Measurements from ENCODE around the gene ATAD3B. TPM values are rescaled to one million over a fixed set of nuclear protein-coding genes. Genes with fewer than 3 reads are reported as not detected.
"Not testable (repeated sequence)": the region's sequence is repeated elsewhere in the genome, so short reads cannot be mapped to it uniquely, and the experiment has no call there.

Gene ATAD3B
- polyA plus RNA-seq, 1 donor from 2014 or later: 57.2 TPM

DNA sequence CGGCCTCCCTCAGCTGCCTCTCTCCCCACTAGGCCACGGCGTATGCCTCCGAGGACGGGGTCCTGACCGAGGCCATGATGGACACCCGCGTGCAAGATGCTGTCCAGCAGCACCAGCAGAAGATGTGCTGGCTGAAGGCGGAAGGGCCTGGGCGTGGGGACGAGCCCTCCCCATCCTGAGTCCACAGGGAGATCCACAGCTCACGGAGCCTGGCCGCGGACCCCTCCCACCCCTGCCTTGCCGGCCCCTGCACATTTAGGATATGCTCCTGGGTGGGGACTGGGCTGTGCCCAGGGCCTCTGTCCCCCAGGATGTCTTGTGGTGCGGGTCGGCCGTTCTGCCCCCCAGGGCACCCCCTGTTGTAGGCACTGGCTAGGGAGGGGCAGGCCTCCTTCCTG is 62.3 kb downstream of the ATAD3B start:
- H3K4me3 ChIP-seq (ENCODE audit: low read length); H3K9me3 ChIP-seq (ENCODE audit: low read length); H3K79me2 ChIP-seq (replicated peaks; ENCODE audit: insufficient read depth, low read length); H3K4me2 ChIP-seq (ENCODE audit: low read length); H3K27me3 ChIP-seq (ENCODE audit: insufficient read depth, low read depth, low read length); H3K9ac ChIP-seq (ENCODE audit: low read length); H2AFZ ChIP-seq (ENCODE audit: low read depth, low read length); H4K20me1 ChIP-seq (ENCODE audit: insufficient read depth); H3K36me3 ChIP-seq (ENCODE audit: insufficient read depth, low read length); H3F3A ChIP-seq (ENCODE audit: insufficient read depth, low read length, poor library complexity, severe bottlenecking); H3K27ac ChIP-seq (ENCODE audit: low read length); H3K9me2 ChIP-seq (ENCODE audit: insufficient read depth, low read length): not testable (repeated sequence)

DNA sequence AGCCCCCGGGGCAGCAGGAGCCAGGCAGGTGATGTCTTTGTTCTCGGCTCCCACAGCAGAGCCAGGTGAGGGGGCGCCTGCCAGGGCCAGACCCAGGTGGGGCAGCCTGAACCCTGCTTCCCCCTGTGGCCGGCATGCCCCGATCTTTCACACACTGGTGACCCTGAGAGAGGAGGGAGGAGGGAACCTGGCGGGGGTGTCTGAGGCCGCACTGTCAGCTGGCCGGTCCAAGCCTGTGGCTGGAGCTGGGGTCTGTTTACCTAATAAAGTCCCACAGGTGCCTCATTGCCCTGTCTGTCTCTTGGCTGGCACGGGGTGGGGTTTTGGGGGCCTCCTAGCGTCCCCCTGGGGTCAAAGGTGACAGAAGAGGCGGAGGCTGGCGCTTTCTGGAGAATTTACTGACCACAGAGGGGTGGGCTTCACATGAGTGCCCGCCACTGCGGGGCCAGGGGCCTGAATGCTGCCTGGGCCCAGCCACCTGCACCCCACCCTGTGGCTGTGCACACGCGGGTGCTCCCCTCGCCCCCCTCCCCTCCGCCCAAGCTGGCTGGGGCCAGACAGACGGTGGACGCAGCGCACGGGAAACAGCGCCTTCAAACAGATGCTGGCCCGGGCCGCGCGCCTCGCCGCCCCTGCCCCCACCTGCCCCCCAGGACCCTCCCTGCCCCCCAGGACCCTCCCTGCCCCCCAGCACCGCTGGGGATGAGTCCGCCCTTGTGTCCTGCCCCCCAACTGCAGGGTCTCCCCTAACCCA is 63.0 kb downstream of the ATAD3B start:
- Histone ChIP-seq H4K20me1 (ENCODE audit: insufficient read depth) (no peaks in the 10 kb centered on the region), H3K4me2 (ENCODE audit: low read length) (no peak overlapping the region), H3K4me3 (ENCODE audit: low read length) (no peak overlapping the region), H3K9ac (ENCODE audit: low read length) (no peak overlapping the region), H3K27ac (ENCODE audit: low read length) (no peak overlapping the region), H3K9me2 (ENCODE audit: insufficient read depth, low read length) (no peaks in the 10 kb centered on the region), H3K9me3 (ENCODE audit: low read length) (no peaks in the 10 kb centered on the region), H2AFZ (ENCODE audit: low read depth, low read length) (no peak overlapping the region), H3K27me3 (ENCODE audit: insufficient read depth, low read depth, low read length) (no peaks in the 10 kb centered on the region), H3K36me3 (ENCODE audit: insufficient read depth, low read length) (peaks cover 5% of the 10 kb centered on the region), H3K79me2 (replicated peaks; ENCODE audit: insufficient read depth, low read length) (no peaks in the 10 kb centered on the region), H3F3A (ENCODE audit: insufficient read depth, low read length, poor library complexity, severe bottlenecking) (no peaks in the 10 kb centered on the region)
- TF ChIP-seq RAD21 (conservative IDR thresholded peaks at IDR 0.05): no peak
- TF ChIP-seq, protein P1, sequence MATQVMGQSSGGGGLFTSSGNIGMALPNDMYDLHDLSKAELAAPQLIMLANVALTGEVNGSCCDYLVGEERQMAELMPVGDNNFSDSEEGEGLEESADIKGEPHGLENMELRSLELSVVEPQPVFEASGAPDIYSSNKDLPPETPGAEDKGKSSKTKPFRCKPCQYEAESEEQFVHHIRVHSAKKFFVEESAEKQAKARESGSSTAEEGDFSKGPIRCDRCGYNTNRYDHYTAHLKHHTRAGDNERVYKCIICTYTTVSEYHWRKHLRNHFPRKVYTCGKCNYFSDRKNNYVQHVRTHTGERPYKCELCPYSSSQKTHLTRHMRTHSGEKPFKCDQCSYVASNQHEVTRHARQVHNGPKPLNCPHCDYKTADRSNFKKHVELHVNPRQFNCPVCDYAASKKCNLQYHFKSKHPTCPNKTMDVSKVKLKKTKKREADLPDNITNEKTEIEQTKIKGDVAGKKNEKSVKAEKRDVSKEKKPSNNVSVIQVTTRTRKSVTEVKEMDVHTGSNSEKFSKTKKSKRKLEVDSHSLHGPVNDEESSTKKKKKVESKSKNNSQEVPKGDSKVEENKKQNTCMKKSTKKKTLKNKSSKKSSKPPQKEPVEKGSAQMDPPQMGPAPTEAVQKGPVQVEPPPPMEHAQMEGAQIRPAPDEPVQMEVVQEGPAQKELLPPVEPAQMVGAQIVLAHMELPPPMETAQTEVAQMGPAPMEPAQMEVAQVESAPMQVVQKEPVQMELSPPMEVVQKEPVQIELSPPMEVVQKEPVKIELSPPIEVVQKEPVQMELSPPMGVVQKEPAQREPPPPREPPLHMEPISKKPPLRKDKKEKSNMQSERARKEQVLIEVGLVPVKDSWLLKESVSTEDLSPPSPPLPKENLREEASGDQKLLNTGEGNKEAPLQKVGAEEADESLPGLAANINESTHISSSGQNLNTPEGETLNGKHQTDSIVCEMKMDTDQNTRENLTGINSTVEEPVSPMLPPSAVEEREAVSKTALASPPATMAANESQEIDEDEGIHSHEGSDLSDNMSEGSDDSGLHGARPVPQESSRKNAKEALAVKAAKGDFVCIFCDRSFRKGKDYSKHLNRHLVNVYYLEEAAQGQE (IDR thresholded peaks at IDR 0.05; ENCODE audit: borderline replicate concordance): no peak
- no peak for TF ChIP-seq TAF1 (IDR thresholded peaks at IDR 0.05; ENCODE audit: low read depth)
- TF ChIP-seq, protein P2, sequence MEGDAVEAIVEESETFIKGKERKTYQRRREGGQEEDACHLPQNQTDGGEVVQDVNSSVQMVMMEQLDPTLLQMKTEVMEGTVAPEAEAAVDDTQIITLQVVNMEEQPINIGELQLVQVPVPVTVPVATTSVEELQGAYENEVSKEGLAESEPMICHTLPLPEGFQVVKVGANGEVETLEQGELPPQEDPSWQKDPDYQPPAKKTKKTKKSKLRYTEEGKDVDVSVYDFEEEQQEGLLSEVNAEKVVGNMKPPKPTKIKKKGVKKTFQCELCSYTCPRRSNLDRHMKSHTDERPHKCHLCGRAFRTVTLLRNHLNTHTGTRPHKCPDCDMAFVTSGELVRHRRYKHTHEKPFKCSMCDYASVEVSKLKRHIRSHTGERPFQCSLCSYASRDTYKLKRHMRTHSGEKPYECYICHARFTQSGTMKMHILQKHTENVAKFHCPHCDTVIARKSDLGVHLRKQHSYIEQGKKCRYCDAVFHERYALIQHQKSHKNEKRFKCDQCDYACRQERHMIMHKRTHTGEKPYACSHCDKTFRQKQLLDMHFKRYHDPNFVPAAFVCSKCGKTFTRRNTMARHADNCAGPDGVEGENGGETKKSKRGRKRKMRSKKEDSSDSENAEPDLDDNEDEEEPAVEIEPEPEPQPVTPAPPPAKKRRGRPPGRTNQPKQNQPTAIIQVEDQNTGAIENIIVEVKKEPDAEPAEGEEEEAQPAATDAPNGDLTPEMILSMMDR (IDR thresholded peaks at IDR 0.05; ENCODE audit: poor library complexity, severe bottlenecking): no peak
- no peak for TF ChIP-seq EP300 (conservative IDR thresholded peaks at IDR 0.05; ENCODE audit: poor library complexity, severe bottlenecking)
- no peak for TF ChIP-seq MXI1 (conservative IDR thresholded peaks at IDR 0.05; ENCODE audit: poor library complexity, severe bottlenecking)
- TF ChIP-seq EZH2 (IDR thresholded peaks at IDR 0.05; ENCODE audit: borderline replicate concordance, insufficient read depth, low read length, poor library complexity, severe bottlenecking): no peak
- no peak for TF ChIP-seq SMC3 (conservative IDR thresholded peaks at IDR 0.05; ENCODE audit: poor library complexity)
- TF ChIP-seq POLR2AphosphoS5 (IDR thresholded peaks at IDR 0.05): no peak
